GM21786 (cell line): ENCODE data around the gene MME.

Experiments used
- ATAC-seq: cut with Tn5 transposase; IDR thresholded peaks from one replicate; pipeline ENCODE4 v1.9.1; 2021; ENCODE audit not compliant: unreplicated experiment

MME gene

GRCh38 chr3:155079746-155080487 is at the start of gene MME:
Gene MME, plus strand, starts transcription at chr3:155080319. Its CDS starts 3,849 bp downstream, at chr3:155084168.
- no peak for ATAC-seq

- no peak for ATAC-seq
Measured at GRCh38 chr3:155031186-155031585, 48.9 kb upstream of the MME start.

- no peak for ATAC-seq
Measured at GRCh38 chr3:155032918-155033317, 47.2 kb upstream of the MME start.

- no peak for ATAC-seq
Measured at GRCh38 chr3:155034786-155035185, 45.3 kb upstream of the MME start.

- ATAC-seq, result no peak
Measured at GRCh38 chr3:155035553-155035952, 44.6 kb upstream of the MME start.

- no peak for ATAC-seq
Measured at GRCh38 chr3:155037508-155038202, 42.5 kb upstream of the MME start.

- ATAC-seq, result no peak
Measured at GRCh38 chr3:155038203-155038554, 41.9 kb upstream of the MME start.

- no peak for ATAC-seq
Measured at GRCh38 chr3:155046935-155047334, 33.2 kb upstream of the MME start.

GRCh38 chr3:155047672-155048071 is 32.4 kb upstream of the MME start:
- no peak for ATAC-seq

GRCh38 chr3:155049959-155050358 is 30.2 kb upstream of the MME start:
- no peak for ATAC-seq

- no peak for ATAC-seq
Measured at GRCh38 chr3:155052470-155052869, 27.6 kb upstream of the MME start.

GRCh38 chr3:155053756-155054155 is 26.4 kb upstream of the MME start:
- no peak for ATAC-seq

- ATAC-seq, result no peak
Measured at GRCh38 chr3:155064920-155065319, 15.2 kb upstream of the MME start.

- no peak for ATAC-seq
Measured at GRCh38 chr3:155065537-155065936, 14.6 kb upstream of the MME start.

GRCh38 chr3:155069729-155070128 is 10.4 kb upstream of the MME start:
- ATAC-seq, result no peak

- no peak for ATAC-seq
Measured at GRCh38 chr3:155070316-155070715, 9.8 kb upstream of the MME start.

GRCh38 chr3:155070932-155071387 is 9.2 kb upstream of the MME start:
- no peak for ATAC-seq

- ATAC-seq, result no peak
Measured at GRCh38 chr3:155075200-155075599, 4.9 kb upstream of the MME start.

GRCh38 chr3:155076888-155077287 is 3.2 kb upstream of the MME start:
- no peak for ATAC-seq

- ATAC-seq, result no peak
Measured at GRCh38 chr3:155078711-155079467, 1.2 kb upstream of the MME start.

- ATAC-seq, result no peak
Measured at GRCh38 chr3:155079468-155079745, 712 bp upstream of the MME start.

GRCh38 chr3:155080692-155081091 is 573 bp downstream of the MME start:
- no peak for ATAC-seq
